ENCODE data around the gene KRTAP10-3.

DNA sequence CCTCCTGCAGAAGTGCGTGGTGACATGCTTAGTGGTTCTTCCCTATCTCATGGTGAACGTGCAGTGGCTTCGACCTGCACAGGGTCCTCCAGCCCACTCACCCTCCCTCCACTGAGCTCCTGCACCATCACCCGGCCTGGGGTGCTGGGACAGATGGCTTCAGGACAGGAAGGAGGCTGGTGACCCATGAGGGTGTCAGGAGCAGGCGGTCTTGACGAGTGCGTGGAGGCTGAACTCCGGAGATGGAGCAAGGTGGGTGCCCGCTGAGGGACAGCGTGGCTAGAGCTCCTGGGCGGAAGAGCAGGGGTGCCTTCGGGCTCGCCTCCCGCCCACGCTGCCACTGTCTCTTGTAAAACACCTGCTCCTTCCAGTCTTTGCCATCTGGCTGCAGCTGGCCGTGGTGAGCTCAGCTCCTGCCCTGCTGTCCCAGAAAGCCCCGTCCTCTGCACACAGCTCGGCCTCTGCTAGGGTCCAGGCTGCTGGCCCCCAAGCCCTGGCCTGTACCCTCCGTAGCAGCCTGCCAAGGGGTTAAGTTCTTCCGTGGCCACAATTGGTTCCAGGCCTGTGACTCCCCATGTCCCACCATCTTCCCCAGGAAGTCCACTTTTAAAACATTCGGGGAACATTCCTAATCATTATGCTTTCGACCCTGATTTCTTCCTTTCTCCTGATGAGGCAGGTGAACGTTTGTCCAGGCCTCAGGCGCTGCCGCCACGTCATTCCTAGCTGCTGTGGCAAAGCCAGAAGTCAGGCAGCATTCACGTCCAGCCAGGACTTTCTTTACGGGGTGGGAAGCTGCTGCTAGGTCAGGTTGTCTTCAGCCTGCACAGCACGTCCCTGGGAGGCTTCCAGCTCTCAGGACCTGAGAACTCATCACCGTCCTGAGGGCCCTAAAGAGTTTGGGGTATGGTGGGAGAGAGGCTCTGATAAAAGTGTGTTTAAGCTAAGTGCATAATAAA, 26.7 kb downstream of the KRTAP10-3 start:
- TF ChIP-seq, protein P1, sequence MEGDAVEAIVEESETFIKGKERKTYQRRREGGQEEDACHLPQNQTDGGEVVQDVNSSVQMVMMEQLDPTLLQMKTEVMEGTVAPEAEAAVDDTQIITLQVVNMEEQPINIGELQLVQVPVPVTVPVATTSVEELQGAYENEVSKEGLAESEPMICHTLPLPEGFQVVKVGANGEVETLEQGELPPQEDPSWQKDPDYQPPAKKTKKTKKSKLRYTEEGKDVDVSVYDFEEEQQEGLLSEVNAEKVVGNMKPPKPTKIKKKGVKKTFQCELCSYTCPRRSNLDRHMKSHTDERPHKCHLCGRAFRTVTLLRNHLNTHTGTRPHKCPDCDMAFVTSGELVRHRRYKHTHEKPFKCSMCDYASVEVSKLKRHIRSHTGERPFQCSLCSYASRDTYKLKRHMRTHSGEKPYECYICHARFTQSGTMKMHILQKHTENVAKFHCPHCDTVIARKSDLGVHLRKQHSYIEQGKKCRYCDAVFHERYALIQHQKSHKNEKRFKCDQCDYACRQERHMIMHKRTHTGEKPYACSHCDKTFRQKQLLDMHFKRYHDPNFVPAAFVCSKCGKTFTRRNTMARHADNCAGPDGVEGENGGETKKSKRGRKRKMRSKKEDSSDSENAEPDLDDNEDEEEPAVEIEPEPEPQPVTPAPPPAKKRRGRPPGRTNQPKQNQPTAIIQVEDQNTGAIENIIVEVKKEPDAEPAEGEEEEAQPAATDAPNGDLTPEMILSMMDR (IDR thresholded peaks at IDR 0.05), result no peak
- TF ChIP-seq POLR2AphosphoS5 (IDR thresholded peaks at IDR 0.05), result no peak
- no peak for TF ChIP-seq POLR2A (IDR thresholded peaks at IDR 0.05)
